GM12891 (cell line): ENCODE measurements around the gene TBC1D1.

Experiments
- POLR2A ChIP-seq: IDR thresholded peaks from 2 replicates; pipeline ENCODE4 v1.6.1; 2011; ENCODE audit warnings: low read depth, low read length, control low read depth
- POLR2AphosphoS5 ChIP-seq: IDR thresholded peaks from 2 replicates; pipeline ENCODE4 v1.6.1; 2011; ENCODE audit warnings: low read depth, low read length, control low read depth

DNA sequence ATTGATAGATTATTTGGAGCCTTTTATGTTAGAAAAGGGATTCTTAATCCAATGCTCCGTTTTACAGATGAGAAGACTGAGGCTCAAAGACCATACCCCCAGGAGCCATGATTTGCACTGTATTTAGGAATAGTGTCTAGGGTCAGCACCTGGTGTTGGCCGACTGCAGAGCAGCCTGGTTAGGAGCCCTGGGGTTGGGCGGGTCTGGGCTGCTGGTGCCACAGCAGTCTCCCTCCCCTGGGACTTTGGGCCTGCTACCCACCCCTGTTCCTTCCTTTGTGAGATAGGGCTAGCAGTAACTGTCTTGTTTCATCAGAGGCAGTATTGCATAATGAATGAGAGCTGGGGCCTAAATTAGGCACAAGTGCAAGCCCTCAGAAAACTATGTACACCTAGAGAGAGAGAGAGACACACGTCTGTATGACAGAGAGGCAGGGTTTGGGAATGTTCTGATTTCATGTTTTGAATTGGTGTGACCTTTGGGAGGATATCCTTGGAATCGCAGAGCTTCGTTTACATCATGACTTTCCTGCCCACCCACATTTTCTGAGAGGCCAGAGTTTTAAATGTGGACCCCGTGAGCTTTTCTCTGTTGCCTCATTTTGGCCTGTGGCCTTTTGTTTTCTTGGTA lies 181.0 kb downstream of the TBC1D1 start:
- no peak for TF ChIP-seq POLR2A
- TF ChIP-seq POLR2AphosphoS5, result no peak
